COLO668 (cell line): Measurements from ENCODE around the gene TIAM1.

Experiments used
- DNase-seq: peaks from one replicate; lab custom pipeline; 2025; ENCODE audit not compliant: unreplicated experiment; lab: John Stamatoyannopoulos, UW

TIAM1 gene

DNA sequence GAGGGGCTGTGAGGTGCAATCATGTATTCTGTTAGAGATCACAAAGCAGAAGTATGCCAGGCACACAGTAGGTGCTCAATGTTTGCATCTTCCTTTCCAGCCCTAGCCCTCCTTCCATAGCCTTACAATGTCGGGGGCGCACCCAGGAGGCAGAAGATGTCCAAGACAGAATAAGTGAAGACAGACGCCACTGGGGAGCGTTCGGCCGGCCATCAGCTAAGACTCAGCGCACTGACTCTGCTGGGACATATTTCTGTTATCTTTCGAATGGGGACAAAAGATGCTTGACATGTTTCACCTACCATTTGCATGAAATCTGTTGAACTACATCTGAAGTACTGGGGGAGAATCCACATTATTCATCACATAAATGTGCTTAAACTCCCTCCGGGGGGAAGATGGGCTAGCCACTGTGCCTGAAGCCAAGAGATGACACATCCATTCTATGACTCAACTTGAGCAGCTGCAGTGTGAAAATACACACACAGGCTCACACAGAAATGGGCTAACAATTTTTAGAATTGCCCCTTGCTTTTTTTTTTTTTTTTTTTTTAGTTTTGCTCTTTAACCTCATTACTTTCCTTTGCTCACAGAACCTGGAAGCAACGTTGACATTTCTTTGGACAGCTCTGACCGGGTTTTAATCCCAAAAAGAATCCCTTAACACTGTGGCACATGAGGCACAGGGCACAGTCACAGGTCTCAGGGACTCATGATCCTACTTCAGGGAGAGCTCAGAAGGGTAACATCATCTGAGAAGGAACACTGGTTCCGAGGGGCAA lies 7.9 kb downstream of the TIAM1 start:
- DNase-seq: no peak

DNA sequence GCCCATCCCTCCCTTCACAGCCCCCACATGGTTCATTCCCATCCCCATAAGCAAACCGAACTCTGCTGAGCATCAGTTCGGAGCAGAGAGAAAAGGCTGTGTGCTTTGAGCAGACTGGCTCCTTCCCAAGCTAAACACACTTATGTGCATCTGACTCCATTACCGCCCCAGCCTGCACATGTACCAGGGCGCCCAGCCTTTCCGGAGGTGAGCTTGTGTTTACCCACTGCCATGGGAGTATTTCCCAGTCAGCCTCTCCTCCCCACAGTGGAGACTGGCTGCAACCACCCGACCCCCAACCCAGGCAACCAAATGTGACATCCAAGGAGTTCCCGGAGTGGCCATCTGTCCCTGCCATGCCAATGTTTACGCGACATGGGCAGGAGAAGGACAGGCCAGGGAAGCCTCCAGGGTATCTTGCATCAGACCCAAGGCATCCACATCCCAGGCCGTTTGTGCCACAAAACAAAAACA lies 9.4 kb downstream of the TIAM1 start:
- peak; percentile 54 for DNase-seq

DNA sequence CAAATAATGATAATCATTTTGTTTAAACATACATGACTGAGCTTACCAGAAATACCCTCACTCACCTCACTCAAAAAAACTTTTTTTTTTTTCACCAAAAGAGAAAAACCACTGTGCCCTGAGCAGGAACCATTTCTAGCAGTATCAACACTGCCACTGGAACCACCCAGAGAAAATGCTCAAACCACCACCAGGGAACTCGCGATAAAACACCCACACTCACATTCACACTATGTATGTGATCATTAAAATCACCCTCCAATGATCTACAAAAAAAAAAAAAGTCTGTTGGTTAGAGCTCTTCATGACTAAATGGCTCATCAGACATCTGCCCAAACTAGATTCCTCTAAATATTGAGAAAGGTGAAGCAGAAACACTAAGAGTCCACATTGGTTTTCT lies 11.5 kb downstream of the TIAM1 start:
- no peak for DNase-seq

DNA sequence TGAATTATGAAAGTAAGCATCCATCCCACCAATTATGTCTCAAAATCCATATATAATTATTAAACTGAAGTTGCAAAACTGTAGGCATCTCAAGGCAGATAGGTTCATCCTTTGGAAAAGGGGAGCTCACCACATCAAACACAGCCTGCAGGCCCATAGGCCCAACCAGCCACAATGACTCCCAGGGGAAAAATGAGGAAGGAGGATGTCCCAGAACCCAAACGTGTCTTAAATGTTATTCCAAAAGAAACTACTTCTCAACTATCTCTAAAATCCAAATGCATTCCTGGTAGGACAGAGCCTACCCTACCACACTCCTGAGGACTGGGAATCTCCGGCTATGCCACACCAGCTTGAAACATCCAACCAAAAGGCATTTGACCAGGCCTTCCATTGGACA lies 12.8 kb downstream of the TIAM1 start:
- DNase-seq: no peak

DNA sequence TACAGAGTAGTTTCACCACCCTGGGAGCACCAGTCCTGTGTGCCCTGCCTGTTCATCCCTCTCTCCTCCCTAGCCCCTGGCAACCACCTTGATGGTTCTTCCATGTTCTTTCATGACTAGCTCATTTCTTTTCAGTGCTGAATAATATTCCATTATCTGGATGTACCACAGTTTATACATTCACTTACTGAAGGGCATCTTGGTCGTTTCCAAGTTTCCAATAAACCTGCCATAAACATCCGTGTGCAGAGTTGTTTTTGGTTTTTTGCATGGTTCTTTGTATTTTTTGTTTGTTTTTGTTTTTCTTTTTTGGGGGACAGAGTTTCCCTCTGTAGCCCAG lies 13.9 kb downstream of the TIAM1 start:
- no peak for DNase-seq

DNA sequence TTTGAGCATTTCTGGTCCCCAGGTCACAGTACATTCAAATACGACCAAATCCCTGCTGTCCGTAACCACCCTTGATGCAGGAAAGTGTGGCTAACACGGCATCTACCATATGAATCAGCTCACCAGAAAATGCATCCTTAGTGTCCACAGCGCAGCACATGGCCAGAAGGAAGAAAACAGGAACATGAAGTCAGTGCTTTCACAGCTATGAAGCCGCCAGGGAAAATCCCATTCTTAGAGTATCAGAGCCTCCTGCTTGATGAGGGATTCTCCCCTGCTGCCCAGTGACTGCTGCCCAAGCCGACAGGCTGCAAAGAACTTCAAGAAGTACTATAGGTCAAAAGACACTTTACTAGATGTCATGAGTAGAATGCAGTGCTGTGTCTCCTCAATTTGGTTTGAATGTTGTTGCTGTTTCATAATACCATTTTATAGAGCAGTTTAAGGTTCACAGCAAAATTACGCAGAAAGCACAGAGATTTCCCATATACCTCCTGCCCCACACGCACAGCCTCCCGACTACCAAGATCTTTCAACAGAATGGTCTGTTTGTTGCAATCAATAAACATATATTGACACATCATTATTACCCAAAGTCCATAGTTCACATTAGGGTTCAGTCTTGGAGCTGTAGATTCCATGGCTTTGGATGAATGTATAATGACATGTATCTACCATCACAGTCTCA lies 14.5 kb downstream of the TIAM1 start:
- DNase-seq: no peak

DNA sequence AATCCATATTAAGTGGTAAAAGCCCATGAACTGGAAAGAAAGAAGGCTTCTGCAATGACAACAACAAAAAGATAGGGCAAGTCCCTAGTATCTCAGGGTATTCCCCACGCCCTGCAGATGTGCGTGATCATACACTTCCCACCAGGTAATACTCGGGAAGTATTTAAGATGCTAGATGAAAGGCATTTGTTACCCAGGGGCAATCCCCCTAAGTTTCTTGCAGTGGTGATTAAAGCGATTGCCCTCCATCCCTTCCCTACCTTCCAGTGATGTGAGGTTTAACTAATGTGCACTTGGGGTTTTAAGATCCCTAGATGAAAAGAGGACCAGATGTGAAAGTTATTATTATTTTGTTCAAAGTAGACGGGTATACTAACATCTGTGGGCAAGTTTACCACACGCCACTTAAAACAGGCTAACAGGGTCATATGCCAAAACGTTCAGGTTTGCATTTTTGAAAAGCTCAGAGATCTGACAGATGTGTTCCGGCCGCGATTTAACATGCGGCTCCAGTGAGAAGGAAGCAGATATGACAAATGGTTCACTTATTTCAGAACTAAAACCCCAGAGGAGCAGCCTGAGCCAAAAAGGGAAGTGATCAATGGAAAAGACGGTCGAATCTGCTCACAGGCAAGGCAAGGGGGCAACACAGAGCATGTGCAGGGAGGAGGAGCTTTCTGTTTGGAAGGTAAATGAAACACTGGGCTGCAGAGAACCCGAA lies 17.4 kb downstream of the TIAM1 start:
- DNase-seq: no peak

DNA sequence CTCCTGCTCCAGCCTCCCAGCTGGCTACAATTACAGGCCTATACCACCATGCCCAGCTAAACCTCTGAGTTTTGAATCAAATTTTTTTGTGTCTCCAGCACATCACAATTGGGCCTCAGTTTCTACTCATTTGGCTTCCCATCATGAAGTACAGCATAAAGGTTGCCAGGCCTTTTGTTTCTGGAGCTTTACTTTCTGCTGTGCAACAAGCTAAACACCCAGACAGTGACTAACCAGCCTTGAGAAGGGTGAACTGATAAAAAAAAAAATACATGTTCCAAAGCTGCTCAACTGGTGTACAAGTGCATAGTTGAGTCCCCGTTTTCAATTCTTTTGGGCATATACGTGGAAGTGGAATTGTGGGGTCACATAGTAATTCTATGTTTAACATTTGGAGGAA lies 25.1 kb downstream of the TIAM1 start:
- DNase-seq: no peak

DNA sequence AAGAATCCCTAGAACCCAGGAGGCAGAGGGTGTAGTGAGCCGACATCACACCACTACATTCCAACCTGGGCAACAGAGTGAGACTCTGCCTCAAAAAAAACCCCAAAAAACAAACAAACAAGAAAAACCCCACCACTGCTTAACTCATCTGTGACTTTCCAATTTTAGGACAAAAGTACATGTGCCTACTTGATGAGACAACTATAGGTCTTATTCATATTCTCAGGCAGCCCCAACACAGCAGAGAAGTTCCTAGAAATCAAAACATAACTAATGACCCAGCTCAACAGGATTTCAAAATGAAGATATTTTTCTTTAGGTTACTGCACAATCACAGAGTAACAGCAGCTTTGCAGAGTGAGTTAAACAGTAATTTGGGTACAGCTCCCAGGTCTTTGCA lies 26.4 kb downstream of the TIAM1 start:
- DNase-seq: no peak

DNA sequence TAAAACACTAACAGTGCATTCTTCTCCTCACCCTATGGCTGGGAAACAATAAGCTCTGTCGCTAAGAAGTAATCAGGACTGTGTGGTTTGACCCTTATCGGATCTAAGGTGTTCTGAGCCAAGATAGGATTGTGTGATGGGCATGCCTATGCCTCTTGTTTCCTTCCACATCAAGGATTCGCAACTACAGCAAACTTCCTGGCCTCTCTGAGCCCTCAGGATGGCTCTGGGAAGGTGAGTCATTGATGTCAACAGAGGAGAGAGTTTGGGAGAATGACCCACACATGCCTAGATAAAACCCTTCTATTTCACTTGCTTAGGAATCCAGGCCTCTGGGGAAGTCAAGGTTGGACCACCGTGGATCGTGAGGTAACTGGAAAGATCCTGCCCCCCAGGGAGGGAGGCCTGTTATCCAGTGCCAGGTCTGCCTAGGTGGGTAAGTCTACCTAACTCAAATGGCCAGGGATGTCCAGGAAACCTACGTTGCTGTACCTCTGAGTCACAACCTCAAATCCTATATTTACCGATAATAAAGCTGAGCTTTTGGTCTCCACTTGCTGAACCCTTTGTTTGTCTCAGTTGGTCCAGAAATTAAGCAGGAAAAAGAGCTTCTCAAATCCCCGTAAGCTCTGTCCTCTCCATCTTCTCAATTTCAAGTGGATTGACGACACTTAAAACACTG lies 27.4 kb downstream of the TIAM1 start:
- DNase-seq: no peak

DNA sequence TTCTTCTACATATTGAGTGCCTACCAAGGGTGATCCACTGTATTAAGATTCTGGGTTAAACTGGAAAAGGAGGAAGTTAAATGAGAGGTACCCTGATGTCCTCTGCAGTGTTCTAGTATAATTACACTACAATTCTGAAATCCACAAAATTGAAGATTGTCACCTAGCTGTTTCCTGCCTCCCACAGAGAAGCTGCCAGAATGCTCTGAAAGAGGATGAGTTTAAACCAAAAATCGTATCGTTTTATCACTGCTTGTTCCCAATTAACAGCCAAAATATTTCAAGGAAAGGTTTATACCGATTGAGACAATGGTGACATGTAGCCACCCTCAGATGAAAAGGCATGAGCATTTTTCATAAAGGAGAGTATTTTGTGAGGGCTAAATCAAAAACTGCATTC lies 28.0 kb downstream of the TIAM1 start:
- no peak for DNase-seq

DNA sequence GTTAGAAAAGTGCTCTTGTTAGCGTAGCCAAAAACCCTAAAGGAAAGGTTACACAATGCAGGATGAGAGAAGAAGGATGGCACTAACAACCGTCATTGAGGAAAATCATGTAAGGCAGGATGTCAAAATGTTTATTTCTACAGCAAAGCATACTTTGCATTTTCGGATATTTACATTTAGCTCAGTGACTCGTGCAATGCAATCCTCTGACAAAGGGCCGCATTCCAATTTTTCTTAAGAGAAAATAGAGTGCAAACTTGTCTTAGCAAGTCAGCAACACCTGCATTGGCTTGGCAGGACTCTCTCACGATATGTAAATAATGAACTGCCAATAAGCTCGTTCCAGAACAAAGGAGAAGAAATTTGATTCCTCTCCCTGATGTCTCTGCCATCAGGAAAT lies 33.3 kb downstream of the TIAM1 start:
- DNase-seq: peak; percentile 58

DNA sequence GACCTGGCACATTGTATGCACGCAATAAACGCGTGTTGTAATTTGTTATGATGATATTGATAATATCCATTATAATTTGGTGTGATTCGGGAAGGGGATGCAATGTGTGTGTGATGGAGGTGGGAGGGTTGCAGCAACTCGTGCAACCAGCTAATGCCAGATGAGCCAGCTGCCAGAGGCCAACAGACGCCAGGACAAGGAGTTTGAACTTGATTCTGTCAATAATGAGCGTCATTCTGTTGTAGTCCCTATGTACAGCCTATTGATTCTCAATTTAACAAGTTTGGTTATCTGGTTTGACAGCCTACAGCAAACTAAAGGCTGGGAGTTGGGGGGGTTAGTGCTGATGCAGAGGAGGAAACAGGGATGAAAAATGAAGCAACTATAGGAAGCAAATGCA lies 35.5 kb downstream of the TIAM1 start:
- DNase-seq: peak; percentile 40

DNA sequence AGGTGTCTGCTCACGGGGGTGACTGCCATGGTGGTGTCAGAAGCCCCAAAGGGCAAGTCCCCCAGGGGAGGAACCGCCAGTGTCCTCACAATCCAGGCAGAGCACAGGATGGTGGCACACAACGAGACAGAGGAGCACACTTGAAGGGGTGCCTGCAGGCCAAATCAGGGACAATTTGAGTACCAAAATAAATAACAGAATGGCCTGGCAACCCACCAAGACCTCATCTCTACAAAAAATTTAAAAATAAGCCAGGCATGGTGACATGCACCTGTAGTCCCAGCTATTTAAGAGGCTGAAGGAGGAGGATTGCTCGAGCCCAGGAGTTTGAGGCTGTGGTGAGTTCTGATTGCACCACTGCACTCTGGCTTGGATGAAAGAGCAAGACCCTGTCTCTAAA lies 38.2 kb downstream of the TIAM1 start:
- DNase-seq: no peak

DNA sequence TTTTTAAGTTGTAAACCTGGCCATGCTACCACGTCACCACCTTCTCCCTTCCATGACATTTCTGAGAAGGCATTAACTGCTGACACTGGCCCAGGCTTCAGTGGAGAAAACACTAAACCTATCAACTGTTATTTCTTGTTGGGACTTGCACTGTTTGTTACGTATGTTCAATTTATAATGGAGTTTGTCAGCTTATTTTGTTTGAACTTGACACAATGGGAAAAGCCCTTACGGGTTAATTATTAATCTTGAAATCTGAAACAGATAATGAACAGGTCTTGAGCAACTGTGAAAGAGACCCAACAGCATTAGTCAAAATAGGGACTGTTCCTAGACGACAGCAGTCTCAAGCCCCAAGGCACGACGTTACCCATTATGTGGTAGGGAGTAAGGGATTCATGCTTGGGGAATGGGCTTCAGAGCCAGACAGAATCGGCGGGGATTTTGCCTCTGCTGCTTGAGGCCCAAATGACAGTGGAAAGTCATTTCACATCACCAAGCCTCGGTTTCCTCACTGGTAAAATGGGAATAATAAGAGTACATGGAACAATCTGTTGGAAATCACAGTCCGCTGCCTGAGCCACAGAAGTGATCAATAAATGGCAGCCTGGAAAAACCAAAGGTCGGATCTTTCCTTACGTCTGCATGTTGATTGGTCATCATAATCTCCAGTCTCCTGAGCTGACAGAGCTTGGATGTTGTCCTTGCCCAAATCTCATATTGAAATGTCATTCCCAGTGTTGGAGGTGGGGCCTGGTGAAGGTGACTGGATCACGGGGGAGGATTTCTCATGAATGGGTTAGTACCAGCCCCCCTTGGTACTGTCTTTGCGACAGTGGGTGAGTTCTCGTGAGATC lies 44.5 kb downstream of the TIAM1 start:
- DNase-seq: peak; percentile 54

DNA sequence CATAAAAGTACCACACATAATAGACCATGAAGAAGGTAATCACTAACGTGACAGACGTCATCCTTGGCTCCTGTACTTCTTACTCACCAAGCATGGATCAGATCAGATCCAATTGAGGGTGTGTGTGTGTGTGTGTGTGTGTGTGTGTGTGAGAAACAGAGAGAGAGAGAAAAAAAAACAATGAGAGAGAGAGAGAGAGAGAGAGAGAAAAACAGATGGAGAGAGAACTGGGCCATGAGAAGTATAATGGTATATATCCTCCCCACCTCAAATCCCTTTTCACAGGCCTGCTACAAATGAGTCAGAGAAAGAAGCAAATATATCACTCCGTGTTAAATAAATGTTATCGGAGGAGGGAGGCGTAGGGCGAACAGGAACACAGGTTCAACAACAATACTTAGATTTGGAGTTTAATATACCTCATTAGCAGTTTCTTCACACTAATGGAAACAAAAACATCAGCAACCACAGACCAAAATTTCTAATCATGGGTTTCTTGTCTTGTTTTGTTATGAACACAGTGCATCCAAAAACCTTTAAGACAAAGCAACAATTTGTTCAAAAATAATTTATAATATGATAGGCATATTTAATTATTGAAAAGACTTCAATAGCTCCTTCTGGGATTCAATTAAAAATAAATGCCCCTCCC lies 45.3 kb downstream of the TIAM1 start:
- DNase-seq: no peak

DNA sequence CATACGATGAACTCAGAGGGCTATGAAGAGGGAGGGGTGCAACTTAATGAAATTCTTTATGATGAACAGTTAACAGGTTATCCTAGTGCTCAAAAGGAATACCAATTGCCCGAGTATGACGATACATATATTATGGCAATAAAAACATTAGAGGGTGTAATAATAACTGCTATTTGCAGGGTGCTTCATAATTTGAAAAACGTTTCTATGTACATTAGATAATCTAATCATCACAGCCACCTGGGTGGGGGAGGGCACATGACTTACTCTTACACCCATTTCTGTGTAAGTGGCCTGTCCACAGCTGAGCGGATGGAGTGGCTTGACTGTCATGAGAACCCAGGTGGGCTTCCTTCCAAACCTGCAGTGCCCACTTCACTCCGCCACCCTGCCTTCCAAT lies 46.3 kb downstream of the TIAM1 start:
- DNase-seq: no peak

DNA sequence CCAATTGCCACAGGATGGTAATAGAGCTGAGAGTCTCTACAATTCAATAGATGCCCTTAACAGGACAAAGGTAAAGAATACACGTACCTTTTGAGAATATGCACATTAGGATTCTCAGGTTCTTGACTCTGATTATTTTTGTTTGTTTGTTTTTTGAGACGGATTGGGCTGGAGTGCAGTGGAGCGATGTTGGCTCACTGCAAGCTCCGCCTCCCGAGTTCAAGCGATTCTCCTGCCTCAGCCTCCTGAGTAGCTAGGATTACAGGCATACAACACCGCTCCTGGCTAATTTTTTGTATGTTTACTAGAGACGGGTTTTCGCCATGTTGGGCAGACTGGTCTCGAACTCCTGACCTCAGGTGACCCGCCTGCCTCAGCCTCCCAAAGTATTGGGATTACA lies 48.4 kb downstream of the TIAM1 start:
- no peak for DNase-seq

DNA sequence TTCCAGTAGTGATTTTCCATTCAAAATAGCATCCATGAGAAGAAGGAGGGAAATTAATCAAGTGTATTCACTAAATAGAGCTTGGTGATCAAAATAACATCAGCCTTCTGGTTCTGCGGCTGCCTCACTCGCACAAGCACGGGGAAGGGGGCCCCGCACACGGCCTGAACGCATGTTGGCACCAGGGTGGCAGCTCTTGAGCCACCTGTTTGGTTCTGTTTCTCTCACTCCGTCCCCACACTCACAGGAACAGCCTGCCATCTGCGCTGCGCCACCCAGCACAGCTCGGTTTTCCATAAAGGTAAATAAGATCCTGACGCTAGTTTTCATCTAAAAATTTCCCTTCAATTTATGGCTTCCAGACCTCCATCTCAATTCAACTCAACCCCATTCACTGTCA lies 49.4 kb downstream of the TIAM1 start:
- DNase-seq: no peak

DNA sequence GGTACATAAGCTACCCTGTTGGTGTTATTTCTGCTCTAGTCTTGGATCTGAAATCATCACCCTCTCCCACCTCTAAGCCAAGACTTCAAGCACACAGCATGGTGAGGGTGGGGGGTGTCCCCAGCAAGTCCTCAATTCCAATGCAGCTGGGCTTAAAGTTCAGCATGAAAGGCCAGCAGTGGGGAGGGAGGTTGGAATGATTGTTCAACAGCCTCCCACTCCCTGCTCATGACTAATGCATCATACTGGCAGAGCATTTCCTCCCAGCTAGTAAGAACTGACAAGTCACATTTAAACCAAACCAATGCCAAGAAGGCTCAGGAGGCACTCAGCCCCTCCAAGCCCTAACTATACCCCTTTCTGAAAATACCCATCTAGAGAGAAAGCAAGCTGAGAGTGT lies 50.1 kb downstream of the TIAM1 start:
- no peak for DNase-seq
